NT2/D1 (cell line): ENCODE measurements around the gene CCDC78.
A peak's percentile ranks its signal among the peaks of the same experiment; 100 is the strongest.

Source experiments
- DNase-seq: peaks from one replicate; pipeline ENCODE4 v3.0.0-alpha.2; 2011; ENCODE audit warnings: low read depth, low spot score
- H3K27me3 ChIP-seq: 2 replicates; pipeline ENCODE4 v1.6.0; 2011; ENCODE audit warnings: mild to moderate bottlenecking; ENCODE audit not compliant: insufficient read length, insufficient read depth
- H3K36me3 ChIP-seq: 2 replicates; pipeline ENCODE4 v1.6.1; 2011; ENCODE audit warnings: mild to moderate bottlenecking, low read length, mixed read lengths; ENCODE audit not compliant: insufficient read depth, insufficient read length
- H3K4me1 ChIP-seq: 2 replicates; pipeline ENCODE4 v1.5.1; 2011; ENCODE audit not compliant: insufficient read depth, insufficient read length
- H3K4me3 ChIP-seq: 2 replicates; pipeline ENCODE4 v1.5.1; 2011; ENCODE audit warnings: low read depth; ENCODE audit not compliant: insufficient read length
- H3K9ac ChIP-seq: 2 replicates; pipeline ENCODE4 v1.6.0; 2011; ENCODE audit warnings: low read depth; ENCODE audit not compliant: insufficient read length
- H3K9me3 ChIP-seq: 2 replicates; pipeline ENCODE4 v1.5.1; 2011; ENCODE audit warnings: mild to moderate bottlenecking, low read length; ENCODE audit not compliant: insufficient read depth
- SUZ12 ChIP-seq: IDR thresholded peaks from 2 replicates; pipeline ENCODE4 v1.6.1; 2011; ENCODE audit not compliant: insufficient read length, insufficient read depth; ENCODE audit errors: extremely low read depth
- YY1 ChIP-seq: IDR thresholded peaks from 2 replicates; pipeline ENCODE4 v1.6.1; 2011; ENCODE audit not compliant: insufficient read length, insufficient read depth
- ZNF274 ChIP-seq: IDR thresholded peaks from 2 replicates; pipeline ENCODE4 v1.6.1; 2011; ENCODE audit warnings: mild to moderate bottlenecking, low read depth, low read length

The CCDC78 gene

GRCh38 chr16:674968-675883 lies 51.0 kb downstream of the CCDC78 start, which contains the start of gene RHBDL1:
Gene RHBDL1, plus strand, starts transcription at chr16:675671. Its CDS starts 120 bp downstream, at chr16:675791.
- DNase-seq = no peak
- TF ChIP-seq ZNF274 (no peak), SUZ12 (no peak)
- Histone ChIP-seq H3K27me3 (peaks cover 11% of the 10 kb centered on the region), H3K4me1 (peaks cover 25% of the 10 kb centered on the region), H3K9ac (peak within 1 kb of the TSS; percentile 74), H3K4me3 (peak within 1 kb of the TSS; percentile 54), H3K36me3 (peaks cover 46% of the 10 kb centered on the region), H3K9me3 (no peaks in the 10 kb centered on the region)

- TF ChIP-seq YY1 (no peak), SUZ12 (no peak), ZNF274 (no peak)
- peaks cover 28% of the 10 kb centered on the region for H3K4me1 ChIP-seq
- H3K36me3 ChIP-seq = peaks cover 55% of the 10 kb centered on the region
- peaks cover 11% of the 10 kb centered on the region for H3K27me3 ChIP-seq
- peak overlapping the region; percentile 44 for H3K9ac ChIP-seq
- H3K9me3 ChIP-seq = no peaks in the 10 kb centered on the region
- no peak overlapping the region for H3K4me3 ChIP-seq
- DNase-seq = no peak
Observed at GRCh38 chr16:674214-674881, 51.9 kb downstream of the CCDC78 start.

GRCh38 chr16:673399-673991 lies 52.7 kb downstream of the CCDC78 start:
- Histone ChIP-seq H3K36me3 (peaks cover 63% of the 10 kb centered on the region), H3K4me3 (no peak overlapping the region), H3K27me3 (peaks cover 11% of the 10 kb centered on the region), H3K9me3 (no peaks in the 10 kb centered on the region), H3K4me1 (peaks cover 30% of the 10 kb centered on the region), H3K9ac (no peak overlapping the region)
- no peak for DNase-seq
- TF ChIP-seq SUZ12 (no peak), ZNF274 (no peak), YY1 (no peak)

DNA sequence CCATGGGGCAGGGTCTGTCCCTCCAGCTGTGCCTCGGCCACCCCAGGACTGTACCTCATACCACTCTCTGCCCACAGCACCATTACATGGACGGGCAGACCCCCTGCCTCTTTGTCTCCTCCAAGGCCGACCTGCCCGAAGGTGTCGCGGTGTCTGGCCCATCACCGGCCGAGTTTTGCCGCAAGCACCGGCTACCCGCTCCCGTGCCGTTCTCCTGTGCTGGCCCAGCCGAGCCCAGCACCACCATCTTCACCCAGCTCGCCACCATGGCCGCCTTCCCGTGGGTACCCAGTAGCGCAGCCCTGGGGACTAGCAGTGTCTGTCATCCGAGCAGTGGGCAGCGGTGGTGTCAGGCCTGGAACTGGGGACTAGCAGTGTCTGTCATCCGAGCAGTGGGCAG lies 53.4 kb downstream of the CCDC78 start:
- no peak for DNase-seq
- TF ChIP-seq SUZ12 = no peak
- TF ChIP-seq ZNF274 = no peak
- TF ChIP-seq YY1 = no peak
- Histone ChIP-seq H3K4me3 (no peak overlapping the region), H3K9ac (no peak overlapping the region), H3K4me1 (peaks cover 30% of the 10 kb centered on the region), H3K9me3 (no peaks in the 10 kb centered on the region), H3K27me3 (peaks cover 11% of the 10 kb centered on the region), H3K36me3 (peaks cover 64% of the 10 kb centered on the region)
